Esophagus muscularis mucosa (tissue), 3 donors: ENCODE data around the gene NCOR2.

Source experiments
- POLR2A ChIP-seq: fragments of 450-650 bp; IDR thresholded peaks from one replicate; pipeline ENCODE4 v1.6.1; 2017; ENCODE audit warnings: antibody characterized with exemption, moderate library complexity, mild to moderate bottlenecking, low read depth
- TF ChIP-seq, protein P1 (sequence below), 3 experiments: fragments of 200-600 bp in 2 of 3; fragments of 450-650 bp in 1 of 3; sonication (generic) in 2 of 3; IDR thresholded peaks; one replicate each; pipeline ENCODE4 v1.5.1; 2017 to 2019; ENCODE audit warnings: antibody characterized with exemption in 3 of 3, mild to moderate bottlenecking in 2 of 3, moderate library complexity in 1 of 3

DNA sequence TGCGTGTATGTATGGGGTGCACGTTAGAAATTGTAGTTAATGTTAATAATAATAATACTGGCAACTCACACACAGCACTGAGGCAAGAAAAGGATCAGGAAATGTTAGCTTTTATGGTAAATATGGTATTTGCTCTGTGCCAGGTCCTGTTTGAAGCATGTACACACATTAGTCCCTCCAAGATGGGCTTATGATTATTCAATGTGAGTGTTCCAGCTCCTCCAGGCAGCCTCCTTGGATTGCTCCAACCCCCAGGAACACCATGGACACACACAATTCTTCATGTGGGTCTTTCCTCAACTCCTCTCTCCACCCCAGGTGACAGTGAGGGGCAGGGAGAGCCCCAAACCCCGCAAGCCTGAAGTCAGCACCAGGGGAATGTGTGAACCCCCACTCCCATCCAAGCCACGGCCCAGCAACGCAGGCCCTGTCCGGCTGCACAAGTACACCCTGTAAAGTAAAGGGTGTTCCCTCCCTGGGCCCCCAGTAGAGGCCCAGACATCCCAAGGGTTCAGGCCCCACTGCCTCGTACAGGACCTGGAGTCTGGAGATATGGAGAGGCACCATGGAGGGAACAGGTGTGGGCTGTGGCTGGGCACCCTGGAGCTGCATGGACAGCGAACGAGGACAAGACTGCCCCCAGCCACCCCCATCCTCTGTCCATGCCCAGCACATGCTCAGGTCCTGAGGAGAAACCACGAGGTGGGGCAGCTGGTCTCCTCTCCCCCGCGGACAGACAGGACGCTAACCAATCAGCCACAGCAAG lies 41.3 kb downstream of the NCOR2 start:
- TF ChIP-seq, protein P1, sequence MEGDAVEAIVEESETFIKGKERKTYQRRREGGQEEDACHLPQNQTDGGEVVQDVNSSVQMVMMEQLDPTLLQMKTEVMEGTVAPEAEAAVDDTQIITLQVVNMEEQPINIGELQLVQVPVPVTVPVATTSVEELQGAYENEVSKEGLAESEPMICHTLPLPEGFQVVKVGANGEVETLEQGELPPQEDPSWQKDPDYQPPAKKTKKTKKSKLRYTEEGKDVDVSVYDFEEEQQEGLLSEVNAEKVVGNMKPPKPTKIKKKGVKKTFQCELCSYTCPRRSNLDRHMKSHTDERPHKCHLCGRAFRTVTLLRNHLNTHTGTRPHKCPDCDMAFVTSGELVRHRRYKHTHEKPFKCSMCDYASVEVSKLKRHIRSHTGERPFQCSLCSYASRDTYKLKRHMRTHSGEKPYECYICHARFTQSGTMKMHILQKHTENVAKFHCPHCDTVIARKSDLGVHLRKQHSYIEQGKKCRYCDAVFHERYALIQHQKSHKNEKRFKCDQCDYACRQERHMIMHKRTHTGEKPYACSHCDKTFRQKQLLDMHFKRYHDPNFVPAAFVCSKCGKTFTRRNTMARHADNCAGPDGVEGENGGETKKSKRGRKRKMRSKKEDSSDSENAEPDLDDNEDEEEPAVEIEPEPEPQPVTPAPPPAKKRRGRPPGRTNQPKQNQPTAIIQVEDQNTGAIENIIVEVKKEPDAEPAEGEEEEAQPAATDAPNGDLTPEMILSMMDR (IDR thresholded peaks at IDR 0.05) = no peak
- TF ChIP-seq POLR2A = no peak
